Measurements from ENCODE around the gene SF3B4. TPM values are rescaled to one million over a fixed set of nuclear protein-coding genes. Genes with fewer than 3 reads are reported as not detected.
"Not testable (repeated sequence)": the region's sequence is repeated elsewhere in the genome, so short reads cannot be mapped to it uniquely, and the experiment has no call there.

The SF3B4 gene
- total RNA-seq, 2 experiments from 2014 or later: 111 to 112 TPM

- Mint-ChIP-seq H3K27ac (peak within 1 kb of the TSS; percentile 51), H3K9me3 (no peaks in the 10 kb centered on the region), H3K27me3 (no peaks in the 10 kb centered on the region), H3K36me3 (peaks cover 12% of the 10 kb centered on the region), H3K4me1 (peaks cover 30% of the 10 kb centered on the region), H3K4me3 (peak within 1 kb of the TSS; percentile 88)
- DNase-seq: peak; percentile 47
Measured at GRCh38 chr1:149917571-149918144, 9.9 kb downstream of the SF3B4 start, which contains the start of gene SV2A. Gene SV2A, minus strand, starts transcription at chr1:149917844. Its CDS starts 4,004 bp downstream, at chr1:149913840.

DNA sequence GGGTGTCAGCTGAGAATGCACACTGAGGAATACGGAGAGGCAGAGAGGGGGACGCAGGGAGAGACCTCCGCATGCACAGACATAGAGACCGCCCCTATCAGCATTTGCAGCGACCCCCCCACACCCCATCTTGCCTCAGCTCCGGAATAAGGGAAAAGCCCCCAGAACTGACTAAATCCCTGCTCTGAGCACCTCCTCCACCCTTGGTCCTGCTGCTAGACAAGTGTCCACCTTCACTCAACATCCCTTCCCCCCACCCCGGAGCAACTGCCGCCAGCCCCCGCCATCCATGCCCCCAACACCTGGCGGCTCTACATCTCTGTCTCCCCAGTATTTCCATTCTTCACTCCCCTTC is 10.7 kb downstream of the SF3B4 start:
- Mint-ChIP-seq H3K9me3 (no peaks in the 10 kb centered on the region), H3K4me3 (peak overlapping the region; percentile 88), H3K27ac (no peak overlapping the region), H3K27me3 (no peaks in the 10 kb centered on the region), H3K4me1 (peaks cover 30% of the 10 kb centered on the region), H3K36me3 (peaks cover 6% of the 10 kb centered on the region)
- no peak for DNase-seq

- peak overlapping the region; percentile 55 for H3K27ac Mint-ChIP-seq
- no peaks in the 10 kb centered on the region for H3K9me3 Mint-ChIP-seq
- peak overlapping the region; percentile 88 for H3K4me3 Mint-ChIP-seq
- DNase-seq: no peak
- H3K4me1 Mint-ChIP-seq: peaks cover 30% of the 10 kb centered on the region
- H3K27me3 Mint-ChIP-seq: no peaks in the 10 kb centered on the region
- H3K36me3 Mint-ChIP-seq: peaks cover 3% of the 10 kb centered on the region
Measured at GRCh38 chr1:149916193-149916897, 11.3 kb downstream of the SF3B4 start.

DNA sequence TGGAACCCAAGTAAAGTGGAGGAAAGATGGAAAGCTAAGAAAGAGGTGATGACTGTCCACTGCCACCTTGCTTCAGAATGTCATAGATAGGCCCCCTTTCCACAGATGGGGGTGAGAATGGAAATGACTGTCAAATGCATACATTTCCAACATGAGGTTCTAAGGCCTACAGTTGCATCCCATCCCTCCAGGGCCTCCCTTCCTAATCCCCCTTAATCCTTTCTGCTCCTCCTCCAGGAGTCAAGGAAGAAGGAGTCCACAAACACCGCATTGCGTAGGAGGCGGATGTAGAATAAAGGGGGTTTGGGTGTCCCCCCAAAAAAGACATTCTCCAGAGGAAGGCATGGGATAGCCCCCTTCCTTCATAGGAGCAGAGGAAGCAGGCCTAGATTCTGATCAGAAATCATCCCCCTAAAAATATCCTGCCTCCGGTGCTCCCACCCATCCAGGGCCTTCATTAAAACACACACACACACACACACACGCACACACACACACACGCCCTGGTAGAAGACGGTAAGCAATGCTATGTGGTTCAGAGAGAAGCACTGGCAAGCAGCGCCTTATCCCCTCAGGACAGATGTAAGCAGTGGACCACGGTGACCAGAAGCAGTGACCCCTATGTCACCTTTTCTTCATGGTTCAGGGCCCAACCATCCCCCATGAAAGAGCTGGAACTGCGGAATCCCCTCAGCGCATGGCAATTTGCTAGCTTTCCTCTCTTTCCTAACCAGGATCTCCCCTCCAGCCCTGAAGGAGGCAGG is 12.0 kb downstream of the SF3B4 start:
- peak overlapping the region; percentile 55 for H3K27ac Mint-ChIP-seq
- peak overlapping the region; percentile 88 for H3K4me3 Mint-ChIP-seq
- no peak for DNase-seq
- H3K36me3 Mint-ChIP-seq: peaks cover 4% of the 10 kb centered on the region
- H3K4me1 Mint-ChIP-seq: peaks cover 30% of the 10 kb centered on the region
- H3K27me3 Mint-ChIP-seq: no peaks in the 10 kb centered on the region
- no peaks in the 10 kb centered on the region for H3K9me3 Mint-ChIP-seq

DNA sequence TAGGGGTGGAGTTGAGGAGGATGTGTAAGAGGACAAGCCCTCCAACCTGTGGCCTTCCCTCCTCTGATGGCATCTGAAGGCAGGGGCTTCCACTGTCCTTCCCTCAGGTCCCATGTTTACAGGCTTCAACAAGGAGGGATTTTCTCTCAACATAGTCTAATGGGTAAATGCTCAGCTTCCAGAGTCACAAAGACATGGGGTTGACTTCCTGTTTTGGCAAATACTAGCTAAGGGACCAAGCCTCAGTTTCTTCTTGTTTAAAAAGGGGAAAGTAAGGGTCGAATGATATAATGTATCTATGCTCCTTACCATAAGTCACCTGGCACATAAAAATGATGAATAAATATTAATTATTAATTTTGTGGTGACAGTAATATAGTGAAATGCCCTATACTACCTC is 13.1 kb downstream of the SF3B4 start:
- Mint-ChIP-seq H3K9me3 (no peaks in the 10 kb centered on the region), H3K27me3 (no peaks in the 10 kb centered on the region), H3K4me1 (peaks cover 30% of the 10 kb centered on the region), H3K27ac (no peak overlapping the region), H3K36me3 (peaks cover 4% of the 10 kb centered on the region), H3K4me3 (no peak overlapping the region)
- DNase-seq: no peak

- DNase-seq: no peak
- H3K36me3 Mint-ChIP-seq: peaks cover 14% of the 10 kb centered on the region
- H3K4me1 Mint-ChIP-seq: no peaks in the 10 kb centered on the region
- H3K4me3 Mint-ChIP-seq: no peak overlapping the region
- no peak overlapping the region for H3K27ac Mint-ChIP-seq
- peaks cover 2% of the 10 kb centered on the region for H3K9me3 Mint-ChIP-seq
- no peaks in the 10 kb centered on the region for H3K27me3 Mint-ChIP-seq
Measured at GRCh38 chr1:149906570-149907075, 21.0 kb downstream of the SF3B4 start.

- H3K4me3 Mint-ChIP-seq: no peak overlapping the region
- peaks cover 25% of the 10 kb centered on the region for H3K36me3 Mint-ChIP-seq
- no peaks in the 10 kb centered on the region for H3K27me3 Mint-ChIP-seq
- H3K9me3 Mint-ChIP-seq: peaks cover 6% of the 10 kb centered on the region
- no peak overlapping the region for H3K27ac Mint-ChIP-seq
- no peak for DNase-seq
- H3K4me1 Mint-ChIP-seq: peaks cover 17% of the 10 kb centered on the region
Measured at GRCh38 chr1:149903836-149904491, 23.6 kb downstream of the SF3B4 start.

GRCh38 chr1:149899460-149900284 is 27.9 kb downstream of the SF3B4 start, which contains the start of gene BOLA1:
Gene BOLA1, plus strand, starts transcription at chr1:149899568. Its CDS starts 492 bp downstream, at chr1:149900060.
- peaks cover 6% of the 10 kb centered on the region for H3K9me3 Mint-ChIP-seq
- peaks cover 22% of the 10 kb centered on the region for H3K36me3 Mint-ChIP-seq
- H3K4me1 Mint-ChIP-seq: peaks cover 23% of the 10 kb centered on the region
- peak within 1 kb of the TSS; percentile 82 for H3K4me3 Mint-ChIP-seq
- H3K27me3 Mint-ChIP-seq: no peaks in the 10 kb centered on the region
- peak; percentile 82 for DNase-seq
- H3K27ac Mint-ChIP-seq: peak within 1 kb of the TSS; percentile 95

DNA sequence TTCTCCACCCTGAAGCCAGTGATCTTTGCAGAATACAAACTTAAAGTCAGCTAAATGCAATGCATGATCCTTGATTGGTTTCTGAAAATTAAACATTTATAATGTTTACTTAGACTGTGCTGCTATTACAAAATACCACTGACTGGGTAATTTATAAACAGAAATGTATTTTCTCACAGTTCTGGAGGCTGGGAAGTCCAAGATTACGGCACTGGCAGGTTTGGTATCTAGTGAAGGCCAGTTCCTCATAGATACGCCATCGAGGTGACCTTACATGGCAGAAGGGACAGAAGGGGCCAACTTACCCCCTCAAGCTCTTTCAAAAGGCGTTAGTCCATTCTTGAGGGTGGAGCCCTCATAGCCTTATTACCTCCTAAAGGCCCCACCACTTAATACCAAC is 31.0 kb downstream of the SF3B4 start:
- no peak overlapping the region for H3K27ac Mint-ChIP-seq
- peaks cover 23% of the 10 kb centered on the region for H3K4me1 Mint-ChIP-seq
- no peak overlapping the region for H3K4me3 Mint-ChIP-seq
- H3K36me3 Mint-ChIP-seq: peaks cover 13% of the 10 kb centered on the region
- DNase-seq: no peak
- H3K9me3 Mint-ChIP-seq: peaks cover 4% of the 10 kb centered on the region
- H3K27me3 Mint-ChIP-seq: no peaks in the 10 kb centered on the region

DNA sequence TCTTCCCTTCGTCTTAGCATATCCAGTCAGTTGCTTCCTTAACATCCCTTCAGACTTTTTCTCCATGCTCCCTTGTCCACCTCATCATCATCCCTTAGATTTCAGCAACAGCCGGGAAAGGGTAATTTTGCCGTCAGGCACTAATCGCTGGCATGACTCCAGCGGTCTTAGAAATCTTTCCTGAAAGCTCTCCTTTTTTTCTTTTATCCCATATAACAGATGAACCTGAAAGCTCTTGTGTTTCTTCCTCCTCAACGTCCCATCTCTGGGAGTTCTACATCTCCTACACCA is 38.7 kb downstream of the SF3B4 start:
- H3K27ac Mint-ChIP-seq: no peak overlapping the region
- H3K4me1 Mint-ChIP-seq: peaks cover 3% of the 10 kb centered on the region
- peaks cover 2% of the 10 kb centered on the region for H3K9me3 Mint-ChIP-seq
- no peak overlapping the region for H3K4me3 Mint-ChIP-seq
- H3K27me3 Mint-ChIP-seq: no peaks in the 10 kb centered on the region
- DNase-seq: no peak
- H3K36me3 Mint-ChIP-seq: no peaks in the 10 kb centered on the region

DNA sequence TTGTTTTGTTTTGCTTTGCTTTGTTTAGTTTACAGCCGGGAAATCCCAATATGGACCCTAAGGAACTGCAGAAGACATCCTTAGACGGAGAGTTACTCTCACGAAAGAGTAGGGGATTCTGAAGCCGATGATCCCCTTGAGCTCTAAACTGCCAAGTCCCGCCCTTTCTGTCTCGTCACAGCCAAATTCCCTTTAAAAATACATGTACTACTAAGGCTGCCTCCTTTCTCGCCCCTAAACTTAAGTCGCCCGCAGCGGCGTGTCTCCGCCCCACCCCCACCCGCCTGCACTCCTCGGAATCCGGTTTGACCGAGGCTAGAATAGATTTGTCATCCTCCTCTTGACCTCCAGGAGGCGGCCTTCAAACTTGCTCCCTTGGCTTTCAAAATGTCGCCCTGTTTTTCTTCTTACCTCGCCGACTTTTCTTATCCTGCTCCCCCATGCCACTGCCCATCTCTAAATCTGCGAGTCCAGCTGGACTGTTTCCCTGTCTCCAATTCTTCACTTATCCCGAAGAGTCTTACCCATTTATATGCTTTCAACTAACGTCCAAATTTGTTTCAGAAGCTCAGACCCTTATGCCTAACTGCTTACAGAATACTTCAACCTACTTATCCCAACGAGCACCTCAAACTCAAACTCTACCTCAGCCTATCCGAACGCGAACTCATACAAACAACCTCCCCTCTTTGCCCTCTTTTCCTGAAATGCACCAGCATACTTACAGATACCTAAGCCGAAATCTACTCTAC is 39.2 kb downstream of the SF3B4 start:
- no peak overlapping the region for H3K4me3 Mint-ChIP-seq
- H3K27me3 Mint-ChIP-seq: no peaks in the 10 kb centered on the region
- peaks cover 3% of the 10 kb centered on the region for H3K4me1 Mint-ChIP-seq
- peaks cover 2% of the 10 kb centered on the region for H3K9me3 Mint-ChIP-seq
- no peak overlapping the region for H3K27ac Mint-ChIP-seq
- peak; percentile 75 for DNase-seq
- no peaks in the 10 kb centered on the region for H3K36me3 Mint-ChIP-seq

GRCh38 chr1:149887456-149888246 is 40.0 kb downstream of the SF3B4 start:
- Mint-ChIP-seq H3K36me3 (no peaks in the 10 kb centered on the region), H3K27me3 (no peaks in the 10 kb centered on the region), H3K4me3 (no peak overlapping the region), H3K9me3 (peaks cover 2% of the 10 kb centered on the region), H3K27ac (no peak overlapping the region), H3K4me1 (peaks cover 3% of the 10 kb centered on the region)
- DNase-seq: peak; percentile 82

GRCh38 chr1:149887196-149887455 is 40.5 kb downstream of the SF3B4 start:
- not testable (repeated sequence) for H3K27me3 Mint-ChIP-seq, H3K4me1 Mint-ChIP-seq, H3K9me3 Mint-ChIP-seq, H3K27ac Mint-ChIP-seq, H3K4me3 Mint-ChIP-seq, H3K36me3 Mint-ChIP-seq, DNase-seq
